GM18861 (cell line): Measurements from ENCODE around the gene R3HDM2.

Source experiments
- ATAC-seq: cut with Tn5 transposase; IDR thresholded peaks from one replicate; pipeline ENCODE4 v1.9.1; 2021; ENCODE audit not compliant: unreplicated experiment

The R3HDM2 gene

GRCh38 chr12:57207731-57208630 is 222.9 kb downstream of the R3HDM2 start:
- no peak for ATAC-seq

DNA sequence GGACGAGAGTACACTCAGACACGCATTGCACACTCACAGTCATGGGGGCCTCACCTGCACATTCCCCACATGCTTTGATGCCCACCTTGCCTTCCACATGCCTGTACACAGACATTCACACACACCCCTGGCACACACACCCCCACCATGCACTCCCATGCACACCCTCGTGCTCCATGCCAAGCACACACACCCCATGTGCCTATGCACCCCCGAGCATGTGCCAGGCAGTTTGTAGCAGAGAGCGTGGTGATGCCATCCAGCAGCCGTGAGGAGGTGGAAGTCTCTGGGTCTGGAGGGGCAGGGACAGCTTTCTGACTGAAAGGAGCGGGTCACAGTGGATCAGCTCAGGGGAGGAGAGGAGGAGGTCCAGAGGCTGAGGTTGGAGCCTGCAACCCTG is 224.9 kb downstream of the R3HDM2 start:
- no peak for ATAC-seq

GRCh38 chr12:57205186-57205585 is 225.7 kb downstream of the R3HDM2 start:
- no peak for ATAC-seq

DNA sequence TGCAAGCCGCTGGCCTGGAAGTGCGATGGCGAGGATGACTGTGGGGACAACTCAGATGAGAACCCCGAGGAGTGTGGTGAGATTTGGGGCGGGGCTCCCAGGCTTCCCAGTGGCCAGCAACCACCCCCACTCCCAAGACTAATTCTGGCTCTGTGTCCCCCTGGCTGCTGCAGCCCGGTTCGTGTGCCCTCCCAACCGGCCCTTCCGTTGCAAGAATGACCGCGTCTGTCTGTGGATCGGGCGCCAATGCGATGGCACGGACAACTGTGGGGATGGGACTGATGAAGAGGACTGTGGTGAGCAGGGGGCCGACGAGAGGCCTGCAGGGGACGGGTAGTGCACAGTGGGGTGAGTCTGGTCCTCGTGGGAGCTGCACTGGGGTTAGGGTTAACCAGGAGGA is 226.4 kb downstream of the R3HDM2 start:
- no peak for ATAC-seq

DNA sequence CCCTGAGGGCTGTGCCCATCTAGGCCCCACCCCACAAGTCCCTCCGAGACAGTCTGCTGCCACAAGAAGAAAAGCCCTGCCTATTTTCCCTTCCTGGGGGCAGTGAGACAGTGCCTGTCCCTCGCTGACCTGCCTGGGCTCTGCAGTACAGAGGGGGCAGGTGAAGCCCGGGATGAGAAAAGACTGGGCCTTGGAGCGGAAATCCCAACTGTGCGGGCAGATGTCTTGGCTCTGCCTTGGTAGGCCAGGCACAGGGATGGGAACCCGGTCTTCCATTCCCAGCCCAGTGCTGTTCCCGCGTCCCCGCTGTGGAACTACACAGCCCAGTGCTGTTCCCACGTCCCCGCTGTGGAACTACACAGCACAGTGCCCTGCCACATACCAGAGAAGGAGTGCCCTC is 227.1 kb downstream of the R3HDM2 start:
- no peak for ATAC-seq
